GM21717 (cell line): ENCODE results near the gene HOXC9.
A peak's percentile ranks its signal among the peaks of the same experiment; 100 is the strongest.

Source experiments
- ATAC-seq: cut with Tn5 transposase; IDR thresholded peaks from one replicate; pipeline ENCODE4 v1.9.1; 2021; ENCODE audit warnings: mild to moderate bottlenecking, moderate library complexity; ENCODE audit not compliant: unreplicated experiment

Gene HOXC9

DNA sequence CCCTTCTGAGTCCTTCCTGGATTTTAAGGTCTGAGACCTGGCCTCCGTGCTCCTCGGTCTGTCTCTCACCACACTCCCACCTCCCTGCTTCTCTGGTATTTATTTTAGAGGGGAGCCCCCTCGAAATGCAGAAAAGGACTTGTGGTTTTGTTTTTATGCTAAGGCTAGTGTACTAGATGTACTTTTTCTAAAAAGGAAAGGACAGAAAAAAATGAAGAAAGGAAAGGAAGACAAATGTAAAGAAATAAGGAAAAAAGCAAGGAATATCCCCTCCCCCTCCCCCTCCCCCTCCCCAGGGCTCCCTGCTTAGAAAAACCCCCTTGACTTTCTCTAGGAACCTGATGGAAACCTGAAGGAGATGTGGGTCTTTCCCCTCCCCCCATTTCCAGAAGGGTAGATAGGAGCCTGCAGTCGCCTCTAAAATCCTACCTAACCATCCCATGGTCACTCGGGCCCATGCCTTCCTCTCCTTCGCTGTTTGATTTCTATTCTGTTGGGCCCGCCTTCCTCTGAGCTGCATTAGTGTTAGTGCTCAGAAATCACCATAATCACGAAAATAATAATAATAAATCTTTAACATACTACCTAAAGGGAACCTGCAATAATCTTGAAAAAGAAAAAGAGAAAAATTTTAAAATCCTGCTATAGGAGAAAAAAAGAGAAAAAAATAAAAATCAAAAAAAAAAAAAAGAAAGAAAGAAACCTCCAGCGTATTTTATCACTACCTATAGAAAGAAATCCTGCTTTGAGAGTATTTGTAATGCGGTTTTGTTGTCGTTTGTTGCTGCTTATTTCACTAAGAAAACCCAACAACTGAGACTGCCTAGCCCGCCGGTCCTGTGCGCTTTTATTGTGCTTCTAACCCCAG is 11.9 kb downstream of the HOXC9 start:
- no peak for ATAC-seq

DNA sequence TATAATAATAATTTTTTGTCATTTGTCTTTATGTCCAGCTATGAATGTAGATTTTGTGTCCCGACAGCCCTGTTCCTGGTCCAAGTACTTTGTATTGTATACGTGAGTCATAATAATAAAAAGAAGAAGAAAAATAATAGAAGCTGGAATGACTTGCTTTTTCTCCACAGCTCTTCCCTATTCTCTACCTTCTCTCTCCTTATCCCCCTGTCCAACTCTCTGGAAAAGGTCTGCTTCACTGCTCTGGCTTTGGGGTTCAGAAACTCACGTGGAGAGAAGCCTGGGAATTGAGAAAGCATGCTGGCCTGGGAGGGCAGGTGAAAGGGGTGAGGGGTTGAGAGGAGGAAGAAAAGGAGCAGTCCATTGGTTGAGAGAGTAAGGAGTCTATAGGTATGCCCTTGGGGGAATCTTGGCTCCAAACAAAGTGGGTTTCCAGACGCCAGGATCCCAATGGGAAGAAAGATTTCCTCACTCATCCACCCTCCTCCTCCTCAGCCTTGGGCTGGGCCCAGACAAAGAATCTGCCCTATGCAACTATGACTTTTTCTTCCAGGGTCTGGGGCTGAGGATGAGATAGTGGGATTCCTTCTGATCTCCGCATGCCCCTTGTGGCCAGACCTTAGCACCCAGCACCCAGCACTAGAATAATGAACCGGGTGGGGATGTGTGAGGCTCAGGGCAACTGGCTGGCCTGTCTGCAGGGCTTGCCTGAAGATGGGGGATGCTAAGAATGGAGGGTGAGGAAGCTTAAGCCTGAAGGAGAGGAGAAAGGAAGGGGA is 12.9 kb downstream of the HOXC9 start:
- no peak for ATAC-seq

- ATAC-seq, result no peak
Observed at GRCh38 chr12:54014377-54015017, 14.5 kb downstream of the HOXC9 start.

DNA sequence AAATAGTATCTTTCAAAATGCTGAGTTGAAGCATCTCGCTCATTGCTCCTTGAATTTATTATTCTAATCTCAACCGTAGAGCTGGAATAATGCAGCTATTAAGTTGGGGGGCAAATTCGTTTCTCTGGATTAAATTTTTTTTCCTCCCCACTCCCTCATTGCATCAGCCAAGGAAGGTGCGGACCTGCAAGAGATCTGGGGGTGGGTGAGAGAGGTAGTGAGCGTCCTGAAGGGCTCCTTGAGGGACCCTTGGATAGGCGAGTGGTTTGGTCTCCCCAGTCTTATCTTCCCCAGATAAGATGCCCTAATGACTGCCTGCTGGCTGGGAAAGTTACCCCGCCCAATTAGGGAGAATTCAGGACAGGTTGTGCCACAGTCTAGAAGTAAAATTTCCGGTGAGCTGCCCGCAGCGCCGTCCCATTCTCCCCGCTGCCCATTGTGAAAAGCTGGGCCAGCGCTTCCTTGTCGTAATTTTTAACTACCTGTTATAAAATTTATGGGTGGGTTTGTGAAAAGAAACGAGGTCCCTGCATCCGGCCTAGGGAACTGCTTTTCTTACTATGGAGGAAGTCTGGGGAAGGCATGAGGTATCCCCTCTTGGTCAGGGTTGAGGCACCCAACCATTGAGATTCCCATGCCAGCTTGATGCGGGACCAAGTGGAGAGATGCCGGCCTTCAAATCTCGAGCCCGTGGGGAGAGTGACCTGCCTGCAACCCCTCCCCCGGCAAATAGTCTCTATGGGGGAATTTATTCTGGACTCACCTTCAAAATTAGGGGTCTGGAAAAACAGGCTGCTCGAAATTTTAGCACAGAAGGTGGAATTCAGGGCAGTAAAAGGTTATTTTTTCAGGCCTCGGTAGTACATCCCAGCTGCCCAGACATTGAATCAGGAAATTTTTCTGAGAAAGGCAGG is 15.3 kb downstream of the HOXC9 start:
- no peak for ATAC-seq

DNA sequence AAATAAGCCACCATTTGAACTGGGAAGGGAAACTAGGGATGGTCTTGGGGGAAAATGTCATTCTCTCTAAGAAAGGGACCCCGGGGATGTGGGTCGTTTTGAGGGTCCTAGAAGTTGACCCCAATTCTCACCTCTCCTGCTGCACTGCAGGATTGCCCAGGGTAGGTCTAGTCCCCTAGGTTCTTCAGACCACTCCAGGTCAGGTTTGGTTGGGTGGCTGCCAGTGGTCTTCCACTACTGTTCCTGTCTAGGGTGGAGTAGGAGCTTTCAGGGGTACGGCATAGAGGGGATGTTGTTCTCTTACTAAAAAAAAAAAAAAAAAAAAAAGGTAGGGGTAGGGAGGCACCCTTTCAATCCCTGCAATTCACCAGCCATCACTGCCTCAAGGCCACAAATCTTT is 16.1 kb downstream of the HOXC9 start:
- no peak for ATAC-seq

DNA sequence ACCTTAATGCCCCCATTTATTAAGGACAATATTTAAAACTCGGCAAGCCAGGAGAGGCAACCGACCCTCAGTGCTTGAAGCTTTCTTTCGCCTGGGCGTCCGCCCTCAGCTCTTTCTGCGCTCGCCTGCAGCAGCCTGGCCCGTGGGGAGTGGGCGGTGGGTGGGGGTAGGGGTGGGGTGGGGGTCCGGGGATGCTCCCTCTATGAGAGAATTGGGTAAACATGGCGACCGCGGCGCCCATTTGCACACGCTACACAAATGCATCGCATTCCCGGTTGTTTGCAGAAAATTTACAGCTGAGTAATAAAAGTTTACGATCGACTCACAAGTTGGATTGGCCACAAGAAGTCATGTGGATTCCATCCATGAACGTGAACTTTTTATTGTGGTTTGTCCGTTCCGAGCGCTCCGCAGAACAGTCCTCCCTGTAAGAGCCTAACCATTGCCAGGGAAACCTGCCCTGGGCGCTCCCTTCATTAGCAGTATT is 16.6 kb downstream of the HOXC9 start:
- no peak for ATAC-seq

- ATAC-seq, result peak; percentile 29
Observed at GRCh38 chr12:54017027-54017788, 17.2 kb downstream of the HOXC9 start.

DNA sequence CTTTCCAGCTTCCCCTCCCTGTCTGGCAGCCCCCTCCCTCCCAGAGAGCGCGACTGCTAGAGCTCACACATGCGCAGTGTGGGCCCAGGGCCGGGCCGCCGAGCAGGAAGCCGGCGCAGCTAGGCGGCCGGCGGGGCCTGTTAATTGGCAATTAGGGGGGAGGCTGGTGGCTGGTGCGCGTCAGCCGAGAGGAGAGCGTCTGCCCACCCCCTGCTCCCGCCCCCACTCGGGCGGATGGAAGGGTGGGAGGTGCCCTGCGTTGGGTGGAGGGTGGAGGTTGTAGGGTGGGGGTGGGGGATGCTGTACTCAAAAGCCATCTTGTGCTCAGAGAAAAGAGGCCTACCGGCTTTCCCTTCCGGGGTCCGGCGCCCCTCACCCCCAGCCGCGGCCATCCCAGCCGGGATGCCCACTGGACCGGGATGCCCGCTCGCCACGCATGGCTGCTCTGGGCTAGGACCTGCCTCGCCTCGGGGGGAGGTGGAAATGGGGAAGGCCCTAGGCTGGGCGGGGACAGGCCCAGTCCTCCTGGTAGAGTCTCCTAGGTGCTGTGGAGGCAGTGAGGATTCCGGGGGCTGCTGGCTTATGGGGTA is 18.0 kb downstream of the HOXC9 start:
- ATAC-seq, result peak; percentile 78

DNA sequence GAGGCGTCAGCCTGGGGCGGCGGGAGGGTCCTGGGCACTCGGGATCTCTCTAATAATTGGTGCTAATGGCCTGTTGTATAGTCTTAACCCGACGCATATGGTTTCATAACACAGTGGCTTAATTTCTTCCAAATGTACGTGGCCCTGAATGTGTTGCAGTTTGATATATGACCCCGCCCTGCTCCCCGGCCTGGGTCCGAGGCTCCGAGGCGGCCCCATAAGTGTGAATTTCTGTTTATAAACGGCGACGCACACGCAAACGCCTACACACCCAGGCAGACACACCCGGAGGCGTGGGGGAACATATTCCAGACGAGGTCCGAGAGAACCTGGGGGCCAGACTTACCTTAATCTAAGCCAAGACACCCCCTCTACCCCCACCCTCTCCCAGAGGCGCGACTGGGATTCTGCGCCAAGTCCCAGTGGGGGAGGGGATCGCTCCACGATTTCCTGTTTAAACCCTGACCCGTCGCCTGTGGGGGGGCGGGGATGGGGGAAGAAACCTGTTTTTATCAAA is 18.6 kb downstream of the HOXC9 start:
- no peak for ATAC-seq

DNA sequence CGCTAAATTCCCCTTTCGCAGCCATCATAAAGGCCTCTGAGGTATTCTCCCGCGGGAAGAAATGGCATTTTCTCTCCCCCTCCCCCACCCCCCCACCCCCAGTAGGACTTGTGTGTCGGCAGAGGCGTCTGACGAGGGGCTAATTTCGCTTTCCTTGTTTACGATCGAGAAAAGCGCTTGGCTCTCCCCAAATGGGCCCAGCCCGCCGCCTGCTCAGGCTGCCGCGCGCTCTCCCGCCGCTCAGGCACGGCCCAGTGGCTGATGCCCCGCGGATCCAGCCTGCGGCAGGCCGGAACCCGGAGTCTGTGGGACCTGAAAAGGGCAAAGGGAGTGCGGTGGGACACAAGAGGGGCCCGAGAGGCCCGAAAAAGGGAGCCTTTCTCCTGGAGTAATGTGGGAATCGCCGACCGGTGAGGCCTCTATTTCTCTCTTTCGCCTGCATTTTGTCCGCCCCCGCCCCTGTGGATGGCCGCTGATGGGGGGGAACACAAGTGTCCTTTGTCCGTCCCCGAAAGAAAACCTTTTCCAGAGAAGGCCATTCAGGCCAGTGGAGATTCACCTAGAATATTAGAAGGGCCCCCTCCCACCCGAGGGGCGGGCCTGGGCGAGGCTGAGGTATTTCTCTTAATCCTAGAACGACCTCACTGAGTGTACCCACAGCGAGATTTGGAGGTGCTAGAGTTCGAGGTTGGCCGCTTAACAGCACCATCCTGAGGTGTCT is 19.3 kb downstream of the HOXC9 start:
- no peak for ATAC-seq

GRCh38 chr12:54019924-54020590 is 20.1 kb downstream of the HOXC9 start:
- no peak for ATAC-seq

GRCh38 chr12:54020591-54021405 is 20.8 kb downstream of the HOXC9 start:
- no peak for ATAC-seq

DNA sequence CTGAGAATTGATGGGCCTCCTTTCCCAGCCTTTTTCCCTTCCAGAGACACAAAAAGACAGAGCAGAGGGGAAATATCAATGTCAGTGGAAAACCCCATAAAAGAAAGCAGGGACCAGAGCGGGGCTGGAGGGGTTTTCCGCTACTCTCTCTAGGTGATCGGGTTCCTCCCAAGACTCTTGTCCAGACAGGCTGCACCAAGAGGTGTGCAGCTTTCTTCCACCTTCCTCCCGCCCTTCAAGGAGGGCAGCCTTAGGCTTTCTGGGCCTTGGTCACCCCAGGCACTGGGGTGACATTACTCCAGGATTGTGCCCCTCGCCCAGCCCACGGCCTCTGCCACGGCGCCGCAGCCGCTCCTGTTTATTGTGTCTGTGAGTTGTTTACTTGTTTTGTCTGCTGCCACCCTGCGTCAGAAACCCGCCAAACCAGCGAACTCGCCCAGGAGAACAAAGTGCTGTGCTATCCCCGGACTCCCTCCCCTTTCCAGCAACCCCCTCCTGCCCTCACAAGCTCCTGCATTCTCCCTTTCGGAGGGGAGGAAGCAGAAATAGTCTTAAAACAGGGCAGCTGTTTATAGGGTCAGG is 21.6 kb downstream of the HOXC9 start:
- no peak for ATAC-seq

- no peak for ATAC-seq
Observed at GRCh38 chr12:54022960-54023884, 23.3 kb downstream of the HOXC9 start.

DNA sequence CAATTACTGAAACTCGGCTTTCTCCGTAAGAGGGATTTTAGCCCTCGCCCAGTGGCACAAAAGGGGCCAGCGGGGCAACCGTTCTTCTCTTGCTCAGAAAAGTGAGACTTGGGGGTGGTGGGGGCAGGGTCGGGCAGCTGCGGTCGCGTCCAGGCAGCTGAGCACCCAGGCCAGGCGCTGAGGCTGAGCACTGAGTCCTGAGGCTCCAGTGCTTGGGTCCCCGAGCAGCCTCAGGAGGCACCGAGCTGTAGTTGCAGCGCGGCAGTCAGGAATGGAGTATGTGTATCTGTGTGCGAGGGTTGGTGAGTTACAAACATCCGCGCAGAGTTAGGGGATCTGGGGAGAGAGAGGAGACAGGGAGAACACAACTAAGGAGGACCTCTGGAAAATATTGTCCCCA is 24.2 kb downstream of the HOXC9 start:
- no peak for ATAC-seq
